ENCODE data around the gene CDH20. TPM values are rescaled to one million over a fixed set of nuclear protein-coding genes. Genes with fewer than 3 reads are reported as not detected.

Gene CDH20
- total RNA-seq, 2 experiments from 2014 or later = not detected

GRCh38 chr18:61549416-61549815 lies 216.2 kb downstream of the CDH20 start:
- BruUV-seq (replicated peaks) = no TSS peak
- no peaks in the 10 kb centered on the region for H3K4me1 ChIP-seq (ENCODE audit: insufficient read depth, low read length, poor library complexity, severe bottlenecking)
- H3K9me2 ChIP-seq (ENCODE audit: insufficient read depth, low read length) = no peaks in the 10 kb centered on the region
- TF ChIP-seq EZH2phosphoT487 (IDR thresholded peaks at IDR 0.05; ENCODE audit: borderline replicate concordance, low read depth, low read length) (no peak), CTCF (conservative IDR thresholded peaks at IDR 0.05; ENCODE audit: low read length) (no peak)
- no peak overlapping the region for H3K27ac ChIP-seq (ENCODE audit: low read depth, low read length, poor library complexity, severe bottlenecking)
- no peak overlapping the region for H2AFZ ChIP-seq (ENCODE audit: low read length)
- no peak overlapping the region for H3K4me3 ChIP-seq (ENCODE audit: low read depth, low read length, poor library complexity, severe bottlenecking)
- H3K79me2 ChIP-seq (ENCODE audit: insufficient read depth, low read depth, low read length) = no peaks in the 10 kb centered on the region
- POLR2A ChIA-PET = interaction anchor here (0.6 to 0.7 kb wide), 2 partner anchors 46 to 230 kb away, joined by 3 read pairs; no protein-coding TSS in a partner anchor
- no peak for DNase-seq (ENCODE audit: low spot score)
- CTCF ChIA-PET (ENCODE audit: unreplicated experiment) = no interaction called here
- intact Hi-C loops (cut with micrococcal nuclease; ENCODE audit: unreplicated experiment) = no loop called here
- H3K36me3 ChIP-seq (ENCODE audit: insufficient read depth, low read length) = no peaks in the 10 kb centered on the region
- H4K20me1 ChIP-seq (ENCODE audit: insufficient read depth, low read length) = no peaks in the 10 kb centered on the region
- no peaks in the 10 kb centered on the region for H3K9me3 ChIP-seq (ENCODE audit: low read length)
- no peak overlapping the region for H3K4me2 ChIP-seq (ENCODE audit: low read length)

- no peak overlapping the region for H2AFZ ChIP-seq (ENCODE audit: low read length)
- BruUV-seq (replicated peaks) = no TSS peak
- H3K9me2 ChIP-seq (ENCODE audit: insufficient read depth, low read length) = no peaks in the 10 kb centered on the region
- CTCF ChIA-PET (ENCODE audit: unreplicated experiment) = no interaction called here
- no peaks in the 10 kb centered on the region for H4K20me1 ChIP-seq (ENCODE audit: insufficient read depth, low read length)
- POLR2A ChIA-PET = interaction anchor here (0.6 kb wide), 1 partner anchor 46 kb away, joined by 3 read pairs; no protein-coding TSS in a partner anchor
- TF ChIP-seq EZH2phosphoT487 (IDR thresholded peaks at IDR 0.05; ENCODE audit: borderline replicate concordance, low read depth, low read length) (no peak), CTCF (conservative IDR thresholded peaks at IDR 0.05; ENCODE audit: low read length) (no peak)
- no peak for DNase-seq (ENCODE audit: low spot score)
- H3K4me2 ChIP-seq (ENCODE audit: low read length) = no peak overlapping the region
- no peaks in the 10 kb centered on the region for H3K9me3 ChIP-seq (ENCODE audit: low read length)
- no peaks in the 10 kb centered on the region for H3K36me3 ChIP-seq (ENCODE audit: insufficient read depth, low read length)
- H3K4me1 ChIP-seq (ENCODE audit: insufficient read depth, low read length, poor library complexity, severe bottlenecking) = no peaks in the 10 kb centered on the region
- H3K79me2 ChIP-seq (ENCODE audit: insufficient read depth, low read depth, low read length) = no peaks in the 10 kb centered on the region
- H3K27ac ChIP-seq (ENCODE audit: low read depth, low read length, poor library complexity, severe bottlenecking) = no peak overlapping the region
- intact Hi-C loops (cut with micrococcal nuclease; ENCODE audit: unreplicated experiment) = no loop called here
- no peak overlapping the region for H3K4me3 ChIP-seq (ENCODE audit: low read depth, low read length, poor library complexity, severe bottlenecking)
Measured at GRCh38 chr18:61549889-61550288, 216.7 kb downstream of the CDH20 start.

GRCh38 chr18:61551586-61551985 lies 218.4 kb downstream of the CDH20 start:
- intact Hi-C loops (cut with micrococcal nuclease; ENCODE audit: unreplicated experiment) = no loop called here
- Histone ChIP-seq H3K9me2 (ENCODE audit: insufficient read depth, low read length) (no peaks in the 10 kb centered on the region), H3K4me1 (ENCODE audit: insufficient read depth, low read length, poor library complexity, severe bottlenecking) (no peaks in the 10 kb centered on the region), H4K20me1 (ENCODE audit: insufficient read depth, low read length) (no peaks in the 10 kb centered on the region), H3K9me3 (ENCODE audit: low read length) (no peaks in the 10 kb centered on the region), H2AFZ (ENCODE audit: low read length) (no peak overlapping the region), H3K4me3 (ENCODE audit: low read depth, low read length, poor library complexity, severe bottlenecking) (no peak overlapping the region), H3K27ac (ENCODE audit: low read depth, low read length, poor library complexity, severe bottlenecking) (no peak overlapping the region), H3K4me2 (ENCODE audit: low read length) (no peak overlapping the region), H3K79me2 (ENCODE audit: insufficient read depth, low read depth, low read length) (no peaks in the 10 kb centered on the region), H3K36me3 (ENCODE audit: insufficient read depth, low read length) (no peaks in the 10 kb centered on the region)
- TF ChIP-seq CTCF (conservative IDR thresholded peaks at IDR 0.05; ENCODE audit: low read length) (peak; percentile 67), EZH2phosphoT487 (IDR thresholded peaks at IDR 0.05; ENCODE audit: borderline replicate concordance, low read depth, low read length) (no peak)
- BruUV-seq (replicated peaks) = no TSS peak
- peak; percentile 20 for DNase-seq (ENCODE audit: low spot score)
- ChIA-PET POLR2A (no interaction called here), CTCF (ENCODE audit: unreplicated experiment) (no interaction called here)
